HL-60 (cell line): ENCODE measurements around the gene MYBPHL.

Experiments
- DNase-seq, 2 experiments: peaks; one replicate each; pipeline ENCODE4 v3.0.0-alpha.2; 2010 to 2020; ENCODE audit warnings: low read depth in 1 of 2, low spot score in 1 of 2
- H3K27ac ChIP-seq: fragments of 250-450 bp; sonication (Bioruptor Pico); replicated peaks from 2 replicates; pipeline ENCODE4 v1.5.1; 2020; ENCODE audit warnings: mild to moderate bottlenecking, moderate library complexity
- H3K27me3 ChIP-seq: fragments of 250-450 bp; sonication (Bioruptor Pico); 2 replicates; pipeline ENCODE4 v1.5.1; 2021; ENCODE audit warnings: mild to moderate bottlenecking, moderate library complexity; ENCODE audit not compliant: insufficient read depth, poor library complexity, severe bottlenecking
- H3K4me3 ChIP-seq: replicated peaks from 2 replicates; pipeline ENCODE4 v1.5.1; 2011; ENCODE audit warnings: mild to moderate bottlenecking, control low read depth, low read length; ENCODE audit not compliant: insufficient read depth
- CTCF ChIP-seq: IDR thresholded peaks from one replicate; pipeline ENCODE4 v1.5.1; 2011; ENCODE audit warnings: low read length, control low read depth, inconsistent platforms; ENCODE audit not compliant: insufficient read depth
- GABPA ChIP-seq: IDR thresholded peaks from 2 replicates; pipeline ENCODE4 v1.6.1; 2012; ENCODE audit warnings: low read depth
- POLR2AphosphoS5 ChIP-seq: IDR thresholded peaks from 2 replicates; pipeline ENCODE4 v1.6.1; 2012; ENCODE audit warnings: low read depth
- REST ChIP-seq: IDR thresholded peaks from 2 replicates; pipeline ENCODE4 v1.6.1; 2012; ENCODE audit warnings: low read depth; ENCODE audit not compliant: insufficient replicate concordance
- SPI1 ChIP-seq: IDR thresholded peaks from 2 replicates; pipeline ENCODE4 v1.6.1; 2012; ENCODE audit warnings: low read depth, mild to moderate bottlenecking, borderline replicate concordance

MYBPHL gene

GRCh38 chr1:109266965-109267364 is 39.8 kb downstream of the MYBPHL start:
- H3K27ac ChIP-seq: no peak overlapping the region
- no peak overlapping the region for H3K4me3 ChIP-seq
- H3K27me3 ChIP-seq: no peaks in the 10 kb centered on the region
- TF ChIP-seq GABPA (no peak), SPI1 (no peak), POLR2AphosphoS5 (no peak), REST (no peak), CTCF (no peak)
- DNase-seq: no peak

- Histone ChIP-seq H3K27me3 (no peaks in the 10 kb centered on the region), H3K27ac (no peak overlapping the region), H3K4me3 (no peak overlapping the region)
- no peak for DNase-seq
- no peak for TF ChIP-seq GABPA
- no peak for TF ChIP-seq CTCF
- TF ChIP-seq POLR2AphosphoS5: no peak
- no peak for TF ChIP-seq REST
- TF ChIP-seq SPI1: no peak
Observed at GRCh38 chr1:109265741-109266330, 41.0 kb downstream of the MYBPHL start.

GRCh38 chr1:109265016-109265415 is 41.8 kb downstream of the MYBPHL start:
- no peak overlapping the region for H3K4me3 ChIP-seq

More at GRCh38 chr1:109265016-109265415, 41.8 kb downstream of the MYBPHL start:
- DNase-seq: no peak
- Histone ChIP-seq H3K27ac (no peak overlapping the region), H3K27me3 (no peaks in the 10 kb centered on the region)
- no peak for TF ChIP-seq GABPA
- TF ChIP-seq CTCF: no peak
- no peak for TF ChIP-seq SPI1
- no peak for TF ChIP-seq REST
- TF ChIP-seq POLR2AphosphoS5: no peak
